ENCODE measurements around the gene NEURL1.

NEURL1 gene

GRCh38 chr10:103593022-103593570 is 99.6 kb downstream of the NEURL1 start:
- in situ Hi-C loops (cut with HindIII; ENCODE audit: low pct_ligation_motif_present, low sequenced_read_pairs) = no loop called here
- TF ChIP-seq CTCF (IDR thresholded peaks at IDR 0.05; ENCODE audit: low read depth, low read length, missing control alignments) = no peak

GRCh38 chr10:103595933-103596726 is 102.6 kb downstream of the NEURL1 start:
- DNase-seq = no peak
- Histone ChIP-seq H3K27ac (no peak overlapping the region), H3K4me3 (ENCODE audit: low read depth, low read length) (no peak overlapping the region), H3K27me3 (replicated peaks) (no peaks in the 10 kb centered on the region), H3K36me3 (replicated peaks) (no peaks in the 10 kb centered on the region)
- no peak for TF ChIP-seq CTCF (IDR thresholded peaks at IDR 0.05; ENCODE audit: low read depth, low read length, missing control alignments)
- in situ Hi-C loops (cut with HindIII; ENCODE audit: low pct_ligation_motif_present, low sequenced_read_pairs) = no loop called here

More at GRCh38 chr10:103593022-103593570, 99.6 kb downstream of the NEURL1 start:
- Histone ChIP-seq H3K27me3 (replicated peaks) (no peaks in the 10 kb centered on the region), H3K27ac (no peak overlapping the region), H3K36me3 (replicated peaks) (no peaks in the 10 kb centered on the region), H3K4me3 (ENCODE audit: low read depth, low read length) (no peak overlapping the region)
- no peak for DNase-seq

GRCh38 chr10:103597003-103597402 is 103.5 kb downstream of the NEURL1 start:
- no peak overlapping the region for H3K27ac ChIP-seq
- no peak overlapping the region for H3K4me3 ChIP-seq (ENCODE audit: low read depth, low read length)
- no peak for DNase-seq
- no peaks in the 10 kb centered on the region for H3K27me3 ChIP-seq (replicated peaks)
- TF ChIP-seq CTCF (IDR thresholded peaks at IDR 0.05; ENCODE audit: low read depth, low read length, missing control alignments) = no peak
- in situ Hi-C loops (cut with HindIII; ENCODE audit: low pct_ligation_motif_present, low sequenced_read_pairs) = no loop called here
- H3K36me3 ChIP-seq (replicated peaks) = peaks cover 3% of the 10 kb centered on the region

- Histone ChIP-seq H3K27ac (no peak overlapping the region), H3K27me3 (replicated peaks) (no peaks in the 10 kb centered on the region), H3K4me3 (ENCODE audit: low read depth, low read length) (no peak overlapping the region), H3K36me3 (replicated peaks) (peaks cover 17% of the 10 kb centered on the region)
- peak; percentile 63 for DNase-seq
- in situ Hi-C loops (cut with HindIII; ENCODE audit: low pct_ligation_motif_present, low sequenced_read_pairs) = no loop called here
- TF ChIP-seq CTCF (IDR thresholded peaks at IDR 0.05; ENCODE audit: low read depth, low read length, missing control alignments) = peak; percentile 81
Observed at GRCh38 chr10:103598654-103599115, 105.2 kb downstream of the NEURL1 start.

- no peak for TF ChIP-seq CTCF (IDR thresholded peaks at IDR 0.05; ENCODE audit: low read depth, low read length, missing control alignments)
- Histone ChIP-seq H3K36me3 (replicated peaks) (peaks cover 17% of the 10 kb centered on the region), H3K27me3 (replicated peaks) (no peaks in the 10 kb centered on the region), H3K27ac (no peak overlapping the region), H3K4me3 (ENCODE audit: low read depth, low read length) (no peak overlapping the region)
- in situ Hi-C loops (cut with HindIII; ENCODE audit: low pct_ligation_motif_present, low sequenced_read_pairs) = no loop called here
- DNase-seq = no peak
Observed at GRCh38 chr10:103599211-103599610, 105.7 kb downstream of the NEURL1 start.
